Measurements from ENCODE around the gene OPA1.

The OPA1 gene

GRCh38 chr3:193592841-193593667 is at the start of gene OPA1:
Gene OPA1 (plus strand): TSS chr3:193593208. CDS start chr3:193593378, 170 bp downstream.
- no peak for TF ChIP-seq CTCF (IDR thresholded peaks at IDR 0.05; ENCODE audit: insufficient read depth, low read depth, low read length, missing control alignments)
- peak; percentile 98 for DNase-seq (ENCODE audit: low read depth)

GRCh38 chr3:193544289-193544688 is 48.7 kb upstream of the OPA1 start:
- no peak for DNase-seq (ENCODE audit: low read depth)
- TF ChIP-seq CTCF (IDR thresholded peaks at IDR 0.05; ENCODE audit: insufficient read depth, low read depth, low read length, missing control alignments), result no peak
- H3K4me3 ChIP-seq (ENCODE audit: low read depth, low read length), result no peak overlapping the region

More at GRCh38 chr3:193592841-193593667, at the start of gene OPA1:
- peak within 1 kb of the TSS; percentile 51 for H3K4me3 ChIP-seq (ENCODE audit: low read depth, low read length)

GRCh38 chr3:193545304-193545703 is 47.7 kb upstream of the OPA1 start:
- TF ChIP-seq CTCF (IDR thresholded peaks at IDR 0.05; ENCODE audit: insufficient read depth, low read depth, low read length, missing control alignments), result no peak
- DNase-seq (ENCODE audit: low read depth), result no peak

GRCh38 chr3:193546129-193546528 is 46.9 kb upstream of the OPA1 start:
- no peak for DNase-seq (ENCODE audit: low read depth)
- TF ChIP-seq CTCF (IDR thresholded peaks at IDR 0.05; ENCODE audit: insufficient read depth, low read depth, low read length, missing control alignments), result no peak
- H3K4me3 ChIP-seq (ENCODE audit: low read depth, low read length), result no peak overlapping the region

More at GRCh38 chr3:193545304-193545703, 47.7 kb upstream of the OPA1 start:
- H3K4me3 ChIP-seq (ENCODE audit: low read depth, low read length), result no peak overlapping the region

GRCh38 chr3:193548406-193548805 is 44.6 kb upstream of the OPA1 start:
- DNase-seq (ENCODE audit: low read depth), result no peak
- no peak overlapping the region for H3K4me3 ChIP-seq (ENCODE audit: low read depth, low read length)
- no peak for TF ChIP-seq CTCF (IDR thresholded peaks at IDR 0.05; ENCODE audit: insufficient read depth, low read depth, low read length, missing control alignments)

- TF ChIP-seq CTCF (IDR thresholded peaks at IDR 0.05; ENCODE audit: insufficient read depth, low read depth, low read length, missing control alignments), result no peak
- DNase-seq (ENCODE audit: low read depth), result no peak
- no peak overlapping the region for H3K4me3 ChIP-seq (ENCODE audit: low read depth, low read length)
Measured at GRCh38 chr3:193552923-193553322, 40.1 kb upstream of the OPA1 start.

Measured in GM12865 (cell line).